ENCODE results near the gene IL3.
A peak's percentile ranks its signal among the peaks of the same experiment; 100 is the strongest.

The IL3 gene

GRCh38 chr5:132099905-132100304 lies 39.5 kb downstream of the IL3 start:
- Histone ChIP-seq H2BK12ac (ENCODE audit: low read length) (no peak overlapping the region), H3K18ac (ENCODE audit: low read length) (no peak overlapping the region), H2AFZ (ENCODE audit: low read length) (no peak overlapping the region), H2BK120ac (ENCODE audit: low read depth, low read length) (no peak overlapping the region), H3K27me3 (ENCODE audit: control insufficient read depth in 3 of 3, insufficient read depth in 3 of 3, low read depth in 1 of 3, low read length in 3 of 3) (no peaks in the 10 kb centered on the region), H3K4me3 (ENCODE audit: low read length in 2 of 2) (no peak overlapping the region), H3K14ac (ENCODE audit: low read length) (no peak overlapping the region), H3K4ac (ENCODE audit: low read length) (no peak overlapping the region), H4K91ac (ENCODE audit: low read depth, low read length, poor library complexity) (no peak overlapping the region), H3K23ac (ENCODE audit: low read depth, low read length, poor library complexity) (no peak overlapping the region), H4K8ac (ENCODE audit: low read depth, low read length) (no peak overlapping the region), H3K9me3 (replicated peaks in 1 of 2; ENCODE audit: control insufficient read depth in 2 of 2, insufficient read depth in 1 of 2, low read depth in 1 of 2, low read length in 2 of 2) (no peaks in the 10 kb centered on the region), H3K4me2 (ENCODE audit: insufficient read depth, low read length, poor library complexity, severe bottlenecking) (no peak overlapping the region), H3K4me1 (ENCODE audit: control insufficient read depth in 2 of 2, insufficient read depth in 1 of 2, low read depth in 1 of 2, low read length in 2 of 2) (no peaks in the 10 kb centered on the region), H3K79me1 (ENCODE audit: low read depth, low read length) (no peaks in the 10 kb centered on the region), H3K9ac (ENCODE audit: low read depth, low read length, poor library complexity) (no peak overlapping the region), H3K27ac (replicated peaks; ENCODE audit: low read length) (no peak overlapping the region), H2BK5ac (ENCODE audit: low read length) (no peak overlapping the region), H3K36me3 (replicated peaks in 1 of 2; ENCODE audit: control insufficient read depth in 2 of 2, insufficient read depth in 2 of 2, low read length in 2 of 2) (no peaks in the 10 kb centered on the region), H2BK15ac (ENCODE audit: low read length) (no peak overlapping the region), H2AK5ac (ENCODE audit: low read depth, low read length) (no peak overlapping the region)
- DNase-seq (ENCODE audit: low spot score) = no peak
- WGBS, 2 donors (ENCODE audit: extremely low coverage in 2 of 2, insufficient read length in 2 of 2, insufficient replicate concordance in 1 of 2) = no CpG with 5 or more reads among the region's 3 CpGs

GRCh38 chr5:132100672-132101261 lies 40.3 kb downstream of the IL3 start:
- WGBS, 2 donors (ENCODE audit: extremely low coverage in 2 of 2, insufficient read length in 2 of 2, insufficient replicate concordance in 1 of 2) = no CpG with 5 or more reads among the region's 8 CpGs
- Histone ChIP-seq H4K91ac (ENCODE audit: low read depth, low read length, poor library complexity) (no peak overlapping the region), H3K9ac (ENCODE audit: low read depth, low read length, poor library complexity) (no peak overlapping the region), H3K79me1 (ENCODE audit: low read depth, low read length) (no peaks in the 10 kb centered on the region), H3K36me3 (replicated peaks in 1 of 2; ENCODE audit: control insufficient read depth in 2 of 2, insufficient read depth in 2 of 2, low read length in 2 of 2) (no peaks in the 10 kb centered on the region), H3K27ac (replicated peaks; ENCODE audit: low read length) (no peak overlapping the region), H3K14ac (ENCODE audit: low read length) (no peak overlapping the region), H3K27me3 (ENCODE audit: control insufficient read depth in 3 of 3, insufficient read depth in 3 of 3, low read depth in 1 of 3, low read length in 3 of 3) (no peaks in the 10 kb centered on the region), H3K4me3 (ENCODE audit: low read length in 2 of 2) (no peak overlapping the region), H3K4me1 (ENCODE audit: control insufficient read depth in 2 of 2, insufficient read depth in 1 of 2, low read depth in 1 of 2, low read length in 2 of 2) (no peaks in the 10 kb centered on the region), H3K4ac (ENCODE audit: low read length) (no peak overlapping the region), H2BK5ac (ENCODE audit: low read length) (no peak overlapping the region), H3K4me2 (ENCODE audit: insufficient read depth, low read length, poor library complexity, severe bottlenecking) (no peak overlapping the region), H4K8ac (ENCODE audit: low read depth, low read length) (no peak overlapping the region), H2BK15ac (ENCODE audit: low read length) (no peak overlapping the region), H2BK12ac (ENCODE audit: low read length) (no peak overlapping the region), H3K9me3 (replicated peaks in 1 of 2; ENCODE audit: control insufficient read depth in 2 of 2, insufficient read depth in 1 of 2, low read depth in 1 of 2, low read length in 2 of 2) (no peaks in the 10 kb centered on the region), H3K23ac (ENCODE audit: low read depth, low read length, poor library complexity) (no peak overlapping the region), H2BK120ac (ENCODE audit: low read depth, low read length) (no peak overlapping the region), H3K18ac (ENCODE audit: low read length) (no peak overlapping the region), H2AK5ac (ENCODE audit: low read depth, low read length) (no peak overlapping the region), H2AFZ (ENCODE audit: low read length) (no peak overlapping the region)
- no peak for DNase-seq (ENCODE audit: low spot score)

GRCh38 chr5:132101385-132101880 lies 41.0 kb downstream of the IL3 start:
- Histone ChIP-seq H2AK5ac (ENCODE audit: low read depth, low read length) (no peak overlapping the region), H3K4me2 (ENCODE audit: insufficient read depth, low read length, poor library complexity, severe bottlenecking) (no peak overlapping the region), H2BK5ac (ENCODE audit: low read length) (no peak overlapping the region), H3K14ac (ENCODE audit: low read length) (no peak overlapping the region), H3K4ac (ENCODE audit: low read length) (no peak overlapping the region), H3K4me3 (ENCODE audit: low read length in 2 of 2) (no peak overlapping the region), H4K91ac (ENCODE audit: low read depth, low read length, poor library complexity) (no peak overlapping the region), H3K23ac (ENCODE audit: low read depth, low read length, poor library complexity) (no peak overlapping the region), H3K18ac (ENCODE audit: low read length) (no peak overlapping the region), H3K27ac (replicated peaks; ENCODE audit: low read length) (no peak overlapping the region), H2BK12ac (ENCODE audit: low read length) (no peak overlapping the region), H3K79me1 (ENCODE audit: low read depth, low read length) (no peaks in the 10 kb centered on the region), H2AFZ (ENCODE audit: low read length) (no peak overlapping the region), H3K36me3 (replicated peaks in 1 of 2; ENCODE audit: control insufficient read depth in 2 of 2, insufficient read depth in 2 of 2, low read length in 2 of 2) (no peaks in the 10 kb centered on the region), H3K9me3 (replicated peaks in 1 of 2; ENCODE audit: control insufficient read depth in 2 of 2, insufficient read depth in 1 of 2, low read depth in 1 of 2, low read length in 2 of 2) (no peaks in the 10 kb centered on the region), H3K9ac (ENCODE audit: low read depth, low read length, poor library complexity) (no peak overlapping the region), H2BK15ac (ENCODE audit: low read length) (no peak overlapping the region), H3K4me1 (ENCODE audit: control insufficient read depth in 2 of 2, insufficient read depth in 1 of 2, low read depth in 1 of 2, low read length in 2 of 2) (no peaks in the 10 kb centered on the region), H4K8ac (ENCODE audit: low read depth, low read length) (no peak overlapping the region), H2BK120ac (ENCODE audit: low read depth, low read length) (no peak overlapping the region), H3K27me3 (ENCODE audit: control insufficient read depth in 3 of 3, insufficient read depth in 3 of 3, low read depth in 1 of 3, low read length in 3 of 3) (no peaks in the 10 kb centered on the region)
- DNase-seq (ENCODE audit: low spot score) = no peak
- WGBS, 2 donors (ENCODE audit: extremely low coverage in 2 of 2, insufficient read length in 2 of 2, insufficient replicate concordance in 1 of 2) = no CpG with 5 or more reads among the region's 6 CpGs

- Histone ChIP-seq H3K14ac (ENCODE audit: low read length) (peak overlapping the region; percentile 10), H3K4me1 (ENCODE audit: control insufficient read depth in 2 of 2, insufficient read depth in 1 of 2, low read depth in 1 of 2, low read length in 2 of 2) (no peaks in the 10 kb centered on the region), H3K27ac (replicated peaks; ENCODE audit: low read length) (no peak overlapping the region), H2AK5ac (ENCODE audit: low read depth, low read length) (no peak overlapping the region), H3K18ac (ENCODE audit: low read length) (no peak overlapping the region), H4K8ac (ENCODE audit: low read depth, low read length) (no peak overlapping the region), H3K9me3 (replicated peaks in 1 of 2; ENCODE audit: control insufficient read depth in 2 of 2, insufficient read depth in 1 of 2, low read depth in 1 of 2, low read length in 2 of 2) (no peaks in the 10 kb centered on the region), H3K4me3 (ENCODE audit: low read length in 2 of 2) (no peak overlapping the region), H3K4me2 (ENCODE audit: insufficient read depth, low read length, poor library complexity, severe bottlenecking) (no peak overlapping the region), H3K9ac (ENCODE audit: low read depth, low read length, poor library complexity) (no peak overlapping the region), H3K79me1 (ENCODE audit: low read depth, low read length) (no peaks in the 10 kb centered on the region), H2BK120ac (ENCODE audit: low read depth, low read length) (no peak overlapping the region), H4K91ac (ENCODE audit: low read depth, low read length, poor library complexity) (no peak overlapping the region), H2BK15ac (ENCODE audit: low read length) (no peak overlapping the region), H3K36me3 (replicated peaks in 1 of 2; ENCODE audit: control insufficient read depth in 2 of 2, insufficient read depth in 2 of 2, low read length in 2 of 2) (no peaks in the 10 kb centered on the region), H3K23ac (ENCODE audit: low read depth, low read length, poor library complexity) (no peak overlapping the region), H2BK5ac (ENCODE audit: low read length) (no peak overlapping the region), H2BK12ac (ENCODE audit: low read length) (no peak overlapping the region), H2AFZ (ENCODE audit: low read length) (no peak overlapping the region), H3K27me3 (ENCODE audit: control insufficient read depth in 3 of 3, insufficient read depth in 3 of 3, low read depth in 1 of 3, low read length in 3 of 3) (no peaks in the 10 kb centered on the region), H3K4ac (ENCODE audit: low read length) (no peak overlapping the region)
- WGBS, 2 donors (ENCODE audit: extremely low coverage in 2 of 2, insufficient read length in 2 of 2, insufficient replicate concordance in 1 of 2) = no CpG with 5 or more reads among the region's 5 CpGs
- no peak for DNase-seq (ENCODE audit: low spot score)
These were observed 41.7 kb downstream of the IL3 start for GRCh38 chr5:132102101-132102701.
